Neural cell (in vitro differentiated cells): ENCODE data around the gene TAF1A. TPM values are rescaled to one million over a fixed set of nuclear protein-coding genes. Genes with fewer than 3 reads are reported as not detected.

ENCODE experiments used
- H2AFZ ChIP-seq: fragments of 200-600, 300-800 bp; sonication (generic), shearing (Covaris generic); 2 replicates; pipeline ENCODE4 v1.6.0; 2014; ENCODE audit warnings: low read depth, mild to moderate bottlenecking, antibody characterized with exemption, low read length, moderate library complexity
- H3F3A ChIP-seq: fragments of 200-600 bp; shearing (Covaris generic); 2 replicates; pipeline ENCODE4 v1.6.1; 2016; ENCODE audit warnings: mild to moderate bottlenecking, moderate library complexity, mixed read lengths, antibody characterized with exemption, low read length; ENCODE audit not compliant: insufficient read depth, poor library complexity, severe bottlenecking
- H3K27ac ChIP-seq: fragments of 200-600, 300-800 bp; sonication (generic), shearing (Covaris generic); 2 replicates; pipeline ENCODE4 v1.5.1; 2014; ENCODE audit warnings: mild to moderate bottlenecking, low read length, moderate library complexity
- H3K27me3 ChIP-seq: fragments of 300-800, 200-600 bp; sonication (generic), shearing (Covaris generic); 2 replicates; pipeline ENCODE4 v1.6.0; 2014; ENCODE audit warnings: mild to moderate bottlenecking, low read depth, low read length, moderate library complexity; ENCODE audit not compliant: insufficient read depth
- H3K36me3 ChIP-seq: fragments of 300-800, 200-600 bp; sonication (generic), shearing (Covaris generic); 2 replicates; pipeline ENCODE4 v1.5.1; 2014; ENCODE audit warnings: mild to moderate bottlenecking, antibody characterized with exemption, low read length, moderate library complexity; ENCODE audit not compliant: insufficient read depth
- H3K4me2 ChIP-seq: fragments of 300-800, 200-600 bp; sonication (generic), shearing (Covaris generic); 2 replicates; pipeline ENCODE4 v1.6.0; 2014; ENCODE audit warnings: mild to moderate bottlenecking, low read length
- H3K4me3 ChIP-seq: fragments of 300-800, 200-600 bp; sonication (generic), shearing (Covaris generic); 2 replicates; pipeline ENCODE4 v1.5.1; 2014; ENCODE audit warnings: mild to moderate bottlenecking, low read length, moderate library complexity
- H3K79me2 ChIP-seq: fragments of 200-600 bp; shearing (Covaris generic); replicated peaks from 2 replicates; pipeline ENCODE4 v1.6.0; 2014; ENCODE audit warnings: mild to moderate bottlenecking, low read length, moderate library complexity; ENCODE audit not compliant: insufficient read depth
- H3K9ac ChIP-seq: fragments of 300-800, 200-600 bp; sonication (generic), shearing (Covaris generic); 2 replicates; pipeline ENCODE4 v1.6.1; 2016; ENCODE audit warnings: mild to moderate bottlenecking, low read length, mixed read lengths
- H3K9me2 ChIP-seq: fragments of 200-600 bp; shearing (Covaris generic); 2 replicates; pipeline ENCODE4 v1.6.1; 2016; ENCODE audit warnings: mild to moderate bottlenecking, low read length, mixed read lengths; ENCODE audit not compliant: insufficient read depth
- H3K9me3 ChIP-seq: fragments of 200-600, 300-800 bp; sonication (generic), shearing (Covaris generic); 2 replicates; pipeline ENCODE4 v1.6.1; 2016; ENCODE audit warnings: mild to moderate bottlenecking, mixed run types, low read length, moderate library complexity, mixed read lengths
- H4K20me1 ChIP-seq: fragments of 200-600 bp; shearing (Covaris generic); 2 replicates; pipeline ENCODE4 v1.6.1; 2016; ENCODE audit warnings: mild to moderate bottlenecking, mixed run types; ENCODE audit not compliant: insufficient read depth
- EP300 ChIP-seq: fragments of 450-650 bp; conservative IDR thresholded peaks from 2 replicates; pipeline ENCODE4 v1.6.1; 2014; ENCODE audit warnings: antibody characterized with exemption, mild to moderate bottlenecking, moderate library complexity; ENCODE audit not compliant: poor library complexity, severe bottlenecking
- EZH2 ChIP-seq: fragments of 200-600, 300-800 bp; shearing (Covaris generic), sonication (generic); IDR thresholded peaks from 2 replicates; pipeline ENCODE4 v1.6.1; 2014; ENCODE audit warnings: antibody characterized with exemption, low read length, borderline replicate concordance, mild to moderate bottlenecking; ENCODE audit not compliant: insufficient read depth, poor library complexity, severe bottlenecking
- MXI1 ChIP-seq: fragments of 450-650 bp; conservative IDR thresholded peaks from 2 replicates; pipeline ENCODE4 v1.6.1; 2014; ENCODE audit warnings: antibody characterized with exemption, mild to moderate bottlenecking; ENCODE audit not compliant: poor library complexity, severe bottlenecking
- POLR2AphosphoS5 ChIP-seq: IDR thresholded peaks from 2 replicates; pipeline ENCODE4 v1.6.1; 2012
- RAD21 ChIP-seq: fragments of 450-650 bp; conservative IDR thresholded peaks from 2 replicates; pipeline ENCODE4 v1.6.1; 2014; ENCODE audit warnings: antibody characterized with exemption, mild to moderate bottlenecking, moderate library complexity
- SMC3 ChIP-seq: fragments of 450-650 bp; conservative IDR thresholded peaks from 2 replicates; pipeline ENCODE4 v1.6.1; 2014; ENCODE audit warnings: antibody characterized with exemption, mild to moderate bottlenecking, moderate library complexity; ENCODE audit not compliant: poor library complexity
- TAF1 ChIP-seq: IDR thresholded peaks from 2 replicates; pipeline ENCODE4 v1.6.1; 2012; ENCODE audit warnings: low read depth
- polyA plus RNA-seq: library from polyadenylated mRNA; depleted of rRNA; stranded (reverse); fragments of >200 nt; gene quantifications from 2 replicates; pipeline ENCODE4 v1.2.3, GENCODE V29; 2014
- TF ChIP-seq, protein P1 (sequence below): IDR thresholded peaks from 2 replicates; pipeline ENCODE4 v1.6.1; 2012; ENCODE audit warnings: borderline replicate concordance
- TF ChIP-seq, protein P2 (sequence below): fragments of 450-650 bp; IDR thresholded peaks from 2 replicates; pipeline ENCODE4 v1.5.1; 2014; ENCODE audit warnings: antibody characterized with exemption, mild to moderate bottlenecking, moderate library complexity; ENCODE audit not compliant: poor library complexity, severe bottlenecking

TAF1A gene
- polyA plus RNA-seq, 1 donor from 2014 or later = 25.5 TPM

DNA sequence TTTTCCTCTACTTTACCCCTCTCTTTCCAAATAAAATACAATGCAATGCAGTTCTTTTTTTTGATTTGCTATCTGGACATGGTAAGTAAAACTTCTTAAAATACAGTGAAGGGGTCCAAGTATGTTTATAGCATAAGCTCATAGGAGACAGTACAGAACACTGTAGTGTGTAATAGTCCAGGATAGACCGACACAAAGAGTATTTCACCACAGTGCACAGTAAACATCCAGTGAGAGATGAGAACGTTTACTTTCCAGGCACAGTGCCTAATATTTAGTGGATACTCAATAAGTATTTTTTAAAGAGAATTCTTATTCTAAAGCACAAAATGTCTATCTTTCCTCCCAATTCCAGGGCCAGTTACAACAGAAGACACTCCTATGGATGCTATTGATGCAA lies 43.0 kb upstream of the TAF1A start:
- Histone ChIP-seq H3K36me3 (no peaks in the 10 kb centered on the region), H3K4me2 (no peak overlapping the region), H3K27ac (no peak overlapping the region), H3F3A (no peaks in the 10 kb centered on the region), H3K4me3 (no peak overlapping the region), H3K9ac (no peak overlapping the region), H3K9me3 (no peaks in the 10 kb centered on the region), H4K20me1 (no peaks in the 10 kb centered on the region), H2AFZ (no peak overlapping the region), H3K27me3 (no peaks in the 10 kb centered on the region), H3K79me2 (no peaks in the 10 kb centered on the region), H3K9me2 (no peaks in the 10 kb centered on the region)
- TF ChIP-seq EZH2 = no peak
- TF ChIP-seq TAF1 = no peak
- TF ChIP-seq, protein P1, sequence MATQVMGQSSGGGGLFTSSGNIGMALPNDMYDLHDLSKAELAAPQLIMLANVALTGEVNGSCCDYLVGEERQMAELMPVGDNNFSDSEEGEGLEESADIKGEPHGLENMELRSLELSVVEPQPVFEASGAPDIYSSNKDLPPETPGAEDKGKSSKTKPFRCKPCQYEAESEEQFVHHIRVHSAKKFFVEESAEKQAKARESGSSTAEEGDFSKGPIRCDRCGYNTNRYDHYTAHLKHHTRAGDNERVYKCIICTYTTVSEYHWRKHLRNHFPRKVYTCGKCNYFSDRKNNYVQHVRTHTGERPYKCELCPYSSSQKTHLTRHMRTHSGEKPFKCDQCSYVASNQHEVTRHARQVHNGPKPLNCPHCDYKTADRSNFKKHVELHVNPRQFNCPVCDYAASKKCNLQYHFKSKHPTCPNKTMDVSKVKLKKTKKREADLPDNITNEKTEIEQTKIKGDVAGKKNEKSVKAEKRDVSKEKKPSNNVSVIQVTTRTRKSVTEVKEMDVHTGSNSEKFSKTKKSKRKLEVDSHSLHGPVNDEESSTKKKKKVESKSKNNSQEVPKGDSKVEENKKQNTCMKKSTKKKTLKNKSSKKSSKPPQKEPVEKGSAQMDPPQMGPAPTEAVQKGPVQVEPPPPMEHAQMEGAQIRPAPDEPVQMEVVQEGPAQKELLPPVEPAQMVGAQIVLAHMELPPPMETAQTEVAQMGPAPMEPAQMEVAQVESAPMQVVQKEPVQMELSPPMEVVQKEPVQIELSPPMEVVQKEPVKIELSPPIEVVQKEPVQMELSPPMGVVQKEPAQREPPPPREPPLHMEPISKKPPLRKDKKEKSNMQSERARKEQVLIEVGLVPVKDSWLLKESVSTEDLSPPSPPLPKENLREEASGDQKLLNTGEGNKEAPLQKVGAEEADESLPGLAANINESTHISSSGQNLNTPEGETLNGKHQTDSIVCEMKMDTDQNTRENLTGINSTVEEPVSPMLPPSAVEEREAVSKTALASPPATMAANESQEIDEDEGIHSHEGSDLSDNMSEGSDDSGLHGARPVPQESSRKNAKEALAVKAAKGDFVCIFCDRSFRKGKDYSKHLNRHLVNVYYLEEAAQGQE = no peak
- TF ChIP-seq EP300 = no peak
- TF ChIP-seq, protein P2, sequence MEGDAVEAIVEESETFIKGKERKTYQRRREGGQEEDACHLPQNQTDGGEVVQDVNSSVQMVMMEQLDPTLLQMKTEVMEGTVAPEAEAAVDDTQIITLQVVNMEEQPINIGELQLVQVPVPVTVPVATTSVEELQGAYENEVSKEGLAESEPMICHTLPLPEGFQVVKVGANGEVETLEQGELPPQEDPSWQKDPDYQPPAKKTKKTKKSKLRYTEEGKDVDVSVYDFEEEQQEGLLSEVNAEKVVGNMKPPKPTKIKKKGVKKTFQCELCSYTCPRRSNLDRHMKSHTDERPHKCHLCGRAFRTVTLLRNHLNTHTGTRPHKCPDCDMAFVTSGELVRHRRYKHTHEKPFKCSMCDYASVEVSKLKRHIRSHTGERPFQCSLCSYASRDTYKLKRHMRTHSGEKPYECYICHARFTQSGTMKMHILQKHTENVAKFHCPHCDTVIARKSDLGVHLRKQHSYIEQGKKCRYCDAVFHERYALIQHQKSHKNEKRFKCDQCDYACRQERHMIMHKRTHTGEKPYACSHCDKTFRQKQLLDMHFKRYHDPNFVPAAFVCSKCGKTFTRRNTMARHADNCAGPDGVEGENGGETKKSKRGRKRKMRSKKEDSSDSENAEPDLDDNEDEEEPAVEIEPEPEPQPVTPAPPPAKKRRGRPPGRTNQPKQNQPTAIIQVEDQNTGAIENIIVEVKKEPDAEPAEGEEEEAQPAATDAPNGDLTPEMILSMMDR = no peak
- TF ChIP-seq MXI1 = no peak
- no peak for TF ChIP-seq SMC3
- TF ChIP-seq POLR2AphosphoS5 = no peak
- TF ChIP-seq RAD21 = no peak

DNA sequence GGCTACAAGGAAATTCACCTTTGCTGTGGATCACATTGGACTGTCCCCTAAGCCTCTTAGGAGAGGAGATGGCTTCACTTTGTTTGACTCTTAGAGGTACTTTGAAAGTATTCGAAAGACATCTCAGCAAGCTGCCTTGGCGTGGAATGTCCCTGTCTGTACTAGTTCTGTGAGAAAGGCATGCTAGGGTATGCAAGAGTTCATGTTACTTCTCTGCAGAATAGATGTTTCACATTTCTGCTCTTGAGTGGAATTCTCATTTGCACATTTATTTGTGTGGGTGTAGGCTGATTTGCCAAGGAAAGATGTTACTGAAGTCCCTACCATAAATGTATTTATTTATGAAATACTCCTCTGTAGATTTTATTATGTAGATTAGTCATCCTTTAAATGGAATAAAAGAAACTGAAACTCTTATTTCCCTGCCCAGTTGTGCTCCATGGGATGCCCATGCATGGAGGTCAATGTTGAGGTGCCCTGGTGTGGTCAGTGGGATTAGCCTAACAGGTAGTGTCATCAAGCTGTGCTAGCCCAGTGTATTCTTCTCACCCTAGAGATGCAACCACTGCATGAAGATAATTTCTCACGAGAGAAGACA lies 42.0 kb upstream of the TAF1A start:
- Histone ChIP-seq H4K20me1 (no peaks in the 10 kb centered on the region), H3K9me2 (no peaks in the 10 kb centered on the region), H3K79me2 (no peaks in the 10 kb centered on the region), H3K4me2 (no peak overlapping the region), H2AFZ (no peak overlapping the region), H3K36me3 (no peaks in the 10 kb centered on the region), H3K9me3 (no peaks in the 10 kb centered on the region), H3F3A (no peaks in the 10 kb centered on the region), H3K4me3 (no peak overlapping the region), H3K9ac (no peak overlapping the region), H3K27ac (no peak overlapping the region), H3K27me3 (no peaks in the 10 kb centered on the region)
- TF ChIP-seq EP300 (no peak), SMC3 (no peak), POLR2AphosphoS5 (no peak), TAF1 (no peak), EZH2 (no peak), RAD21 (no peak)
- TF ChIP-seq, protein P1 = no peak
- TF ChIP-seq, protein P2 = no peak
